Esophagus (tissue), 2 donors: ENCODE measurements around the gene STC2. TPM values are rescaled to one million over a fixed set of nuclear protein-coding genes. Genes with fewer than 3 reads are reported as not detected.

Source experiments
- H3K27ac ChIP-seq, 2 donors: one replicate each; pipeline ENCODE4 v1.5.1; 2013; ENCODE audit warnings: low read depth in 2 of 2, mild to moderate bottlenecking in 2 of 2, inconsistent platforms in 1 of 2, low read length in 1 of 2, moderate library complexity in 1 of 2
- H3K27me3 ChIP-seq, 2 donors: one replicate each; pipeline ENCODE4 v1.6.1; 2013; ENCODE audit warnings: low read length in 2 of 2, control low read depth in 1 of 2, mild to moderate bottlenecking in 1 of 2; ENCODE audit not compliant: insufficient read depth in 2 of 2, control insufficient read depth in 1 of 2
- H3K36me3 ChIP-seq, 2 donors: one replicate each; pipeline ENCODE4 v1.6.1; 2013; ENCODE audit warnings: low read length in 1 of 2; ENCODE audit not compliant: control insufficient read depth in 2 of 2, insufficient read depth in 2 of 2
- H3K4me1 ChIP-seq, 2 donors: one replicate each; pipeline ENCODE4 v1.6.1; 2013; ENCODE audit warnings: low read length in 1 of 2; ENCODE audit not compliant: control insufficient read depth in 2 of 2, insufficient read depth in 2 of 2
- H3K4me3 ChIP-seq, 2 donors: one replicate each; pipeline ENCODE4 v1.5.1; 2013; ENCODE audit warnings: low read length in 2 of 2, mild to moderate bottlenecking in 2 of 2, low read depth in 1 of 2, moderate library complexity in 1 of 2
- H3K9me3 ChIP-seq, 2 donors: one replicate each; pipeline ENCODE4 v1.6.1; 2013; ENCODE audit warnings: mild to moderate bottlenecking in 2 of 2, low read depth in 1 of 2, low read length in 1 of 2, moderate library complexity in 1 of 2; ENCODE audit not compliant: control insufficient read depth in 2 of 2, insufficient read depth in 1 of 2
- WGBS, 2 donors: extraction: QIAGEN DNeasy Blood & Tissue Kit; methylation state at CpG; one replicate each; pipeline ENCODE4 v1.1.7; 2013; 5-methylcytosine and 5-hydroxymethylcytosine counted together
- polyA plus RNA-seq, 2 donors: library from polyadenylated mRNA; stranded (reverse); fragments of 200-250 nt; gene quantifications; one replicate each; pipeline ENCODE4 v1.2.3, GENCODE V29; 2013
- donor health status: healthy with polysubstance abuse.
- donor health status: Bipolar disorder and iron deficiency.

The STC2 gene
- polyA plus RNA-seq, 2 donors = 0.35 to 1.4 TPM

- Histone ChIP-seq H3K4me3 (no peak overlapping the region), H3K27me3 (peaks cover 0 to under 1% of the 10 kb centered on the region in 2 donors), H3K4me1 (peaks cover 2 to 4% of the 10 kb centered on the region in 2 donors), H3K9me3 (no peaks in the 10 kb centered on the region), H3K36me3 (no peaks in the 10 kb centered on the region), H3K27ac (no peak overlapping the region)
- 74 to 81% methylated on average over 5 of the region's 5 CpGs for whole genome bisulfite sequencing, 2 donors
These were observed 6.3 kb downstream of the STC2 start for GRCh38 chr5:173321886-173322285.

GRCh38 chr5:173320259-173320658, 8.0 kb downstream of the STC2 start:
- WGBS, 2 donors = 56 to 58% methylated on average over 10 of the region's 10 CpGs
- Histone ChIP-seq H3K36me3 (no peaks in the 10 kb centered on the region), H3K27ac (peak overlapping the region; percentile 18 to 27), H3K27me3 (peaks cover 0 to 2% of the 10 kb centered on the region in 2 donors), H3K4me1 (peaks cover 4 to 5% of the 10 kb centered on the region in 2 donors), H3K9me3 (no peaks in the 10 kb centered on the region), H3K4me3 (no peak overlapping the region)

DNA sequence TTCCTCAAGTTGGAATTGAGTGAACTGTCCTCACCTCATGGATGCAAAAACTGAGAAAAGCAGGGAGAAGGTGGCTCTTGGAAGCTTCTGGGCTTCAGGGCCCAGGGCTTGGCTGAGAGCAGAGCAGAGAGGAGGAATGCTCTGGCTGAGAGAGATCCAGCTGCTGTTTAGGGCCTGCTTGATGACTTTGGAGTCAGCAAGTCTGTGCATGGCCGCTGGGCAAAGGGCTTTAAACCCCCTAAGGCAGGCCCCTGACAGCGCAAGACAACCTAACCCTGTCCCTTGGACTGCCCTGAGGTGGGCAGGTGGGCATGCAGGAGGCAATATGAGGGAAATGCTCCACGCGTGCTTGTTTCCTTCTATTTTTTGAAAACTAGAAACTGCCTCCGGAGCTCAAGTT, 8.6 kb downstream of the STC2 start:
- Histone ChIP-seq H3K27me3 (peaks cover 0 to 2% of the 10 kb centered on the region in 2 donors), H3K9me3 (no peaks in the 10 kb centered on the region), H3K4me1 (peaks cover 3 to 5% of the 10 kb centered on the region in 2 donors), H3K27ac (peak overlapping the region; percentile 18 to 27), H3K4me3 (no peak overlapping the region), H3K36me3 (no peaks in the 10 kb centered on the region)
- 75 to 88% methylated on average over 5 of the region's 5 CpGs for WGBS, 2 donors

DNA sequence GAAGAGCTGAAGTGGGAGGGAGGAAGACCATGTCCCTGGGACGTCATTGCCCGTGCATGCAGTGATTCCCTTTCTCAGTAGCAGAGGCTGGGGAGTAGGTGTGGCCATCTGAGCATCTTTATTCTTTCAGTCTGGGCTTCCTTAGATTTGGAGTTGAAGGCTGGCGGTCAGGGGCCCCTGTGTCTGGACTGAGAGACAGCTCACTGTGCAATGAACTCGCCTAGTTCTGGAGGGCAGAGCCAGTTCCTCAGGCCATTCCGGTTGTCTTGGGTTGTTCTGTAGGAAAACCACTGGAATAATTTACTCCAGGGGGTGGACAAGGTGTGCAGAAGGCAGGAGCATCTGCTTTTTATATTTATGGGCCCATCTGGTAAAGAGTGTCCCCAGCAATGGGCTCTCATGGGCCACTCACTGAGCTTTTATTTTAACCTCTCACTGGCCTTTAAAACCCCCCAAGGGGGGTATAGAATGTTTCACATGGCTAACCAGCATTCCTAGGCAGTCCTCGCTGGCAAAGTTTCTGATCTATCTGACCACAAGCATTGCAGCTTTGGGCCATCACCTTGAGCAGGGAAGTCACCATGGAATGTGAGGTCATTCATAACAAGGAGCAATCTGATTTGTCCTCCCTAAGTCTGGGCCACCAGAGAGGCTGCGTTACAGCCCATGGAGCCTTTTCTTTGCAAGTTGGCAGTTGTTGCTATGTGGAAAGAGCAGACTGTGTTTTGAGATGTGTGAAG, 9.2 kb downstream of the STC2 start:
- H3K4me1 ChIP-seq = peaks cover 3 to 5% of the 10 kb centered on the region in 2 donors
- no peaks in the 10 kb centered on the region for H3K36me3 ChIP-seq
- H3K4me3 ChIP-seq = no peak overlapping the region
- WGBS, 2 donors = 85 to 88% methylated on average over 7 of the region's 7 CpGs
- H3K27me3 ChIP-seq = peaks cover 0 to 2% of the 10 kb centered on the region in 2 donors
- no peak overlapping the region for H3K27ac ChIP-seq
- no peaks in the 10 kb centered on the region for H3K9me3 ChIP-seq

GRCh38 chr5:173318330-173318729, 9.9 kb downstream of the STC2 start:
- H3K4me1 ChIP-seq = peaks cover 3 to 5% of the 10 kb centered on the region in 2 donors
- no peak overlapping the region for H3K4me3 ChIP-seq
- H3K9me3 ChIP-seq = no peaks in the 10 kb centered on the region
- H3K27ac ChIP-seq = no peak overlapping the region
- WGBS, 2 donors = 96% methylated on average over 2 of the region's 2 CpGs
- peaks cover 0 to 2% of the 10 kb centered on the region in 2 donors for H3K27me3 ChIP-seq
- H3K36me3 ChIP-seq = no peaks in the 10 kb centered on the region

DNA sequence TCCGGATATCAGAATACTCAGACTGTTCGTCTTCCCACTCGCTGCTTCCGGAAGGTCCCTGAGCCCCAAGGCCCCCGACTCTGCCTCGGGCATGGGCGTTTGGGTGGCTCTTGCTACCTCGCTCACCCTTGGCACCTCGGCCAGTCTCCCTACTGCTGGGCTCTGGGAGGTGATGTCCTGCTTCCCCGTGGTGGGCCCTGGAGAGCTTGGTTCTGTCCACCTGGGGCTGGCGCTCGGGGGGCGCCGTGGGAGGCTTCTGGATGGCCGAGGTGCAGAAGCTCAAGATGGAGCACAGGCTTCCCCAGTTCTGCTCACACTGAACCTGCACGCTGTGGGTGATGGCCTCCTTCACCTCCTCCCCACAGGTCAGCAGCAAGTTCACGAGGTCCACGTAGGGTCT, 10.4 kb downstream of the STC2 start:
- Histone ChIP-seq H3K9me3 (no peaks in the 10 kb centered on the region), H3K4me3 (no peak overlapping the region), H3K27me3 (peaks cover 0 to 2% of the 10 kb centered on the region in 2 donors), H3K4me1 (peaks cover 3 to 5% of the 10 kb centered on the region in 2 donors), H3K36me3 (no peaks in the 10 kb centered on the region), H3K27ac (no peak overlapping the region)
- WGBS, 2 donors = 91 to 96% methylated on average over 18 of the region's 18 CpGs

GRCh38 chr5:173317091-173317730, 11.0 kb downstream of the STC2 start:
- no peaks in the 10 kb centered on the region for H3K9me3 ChIP-seq
- no peaks in the 10 kb centered on the region for H3K36me3 ChIP-seq
- H3K27ac ChIP-seq = no peak overlapping the region
- H3K4me3 ChIP-seq = no peak overlapping the region
- H3K4me1 ChIP-seq = peaks cover 3 to 5% of the 10 kb centered on the region in 2 donors
- WGBS, 2 donors = 87 to 90% methylated on average over 23 of the region's 23 CpGs
- H3K27me3 ChIP-seq = peaks cover 0 to 2% of the 10 kb centered on the region in 2 donors

DNA sequence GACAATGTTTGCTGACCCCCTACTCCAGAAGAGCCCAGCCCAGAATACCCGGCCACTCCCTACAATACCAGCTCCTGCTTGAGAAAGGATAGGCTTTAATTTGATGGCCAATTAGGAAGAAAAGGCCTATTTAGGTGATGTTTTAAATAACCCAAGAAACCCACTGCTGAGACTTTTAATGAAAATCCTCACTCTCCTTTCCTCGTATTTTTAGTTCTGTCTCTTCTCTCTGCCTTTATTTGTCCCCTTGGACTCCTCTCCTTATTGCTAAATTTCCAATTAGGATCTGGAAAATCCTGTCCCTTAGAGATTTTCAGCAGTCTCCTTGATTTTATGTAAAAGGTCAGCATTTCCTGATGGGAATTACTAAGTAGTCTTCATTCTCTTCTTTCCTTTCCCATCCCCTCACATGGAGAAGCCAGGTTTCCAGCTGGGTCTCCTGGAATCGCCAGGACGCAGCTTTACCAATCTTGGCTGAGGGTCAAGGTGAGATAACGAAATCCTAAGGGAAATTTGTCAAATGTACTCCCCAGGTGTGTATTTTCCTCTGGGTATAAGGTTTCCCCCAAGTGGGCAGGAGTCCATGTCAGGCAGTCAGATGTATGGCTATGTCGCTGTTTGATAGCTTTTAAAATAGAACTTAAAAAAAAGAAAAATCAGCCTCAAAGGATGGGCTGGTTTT, 11.7 kb downstream of the STC2 start:
- WGBS, 2 donors = 60 to 73% methylated on average over 6 of the region's 6 CpGs
- no peak overlapping the region for H3K4me3 ChIP-seq
- H3K9me3 ChIP-seq = no peaks in the 10 kb centered on the region
- no peaks in the 10 kb centered on the region for H3K36me3 ChIP-seq
- peak overlapping the region in 1 of 2 donors; percentile 6 for H3K27ac ChIP-seq
- peaks cover 3 to 5% of the 10 kb centered on the region in 2 donors for H3K4me1 ChIP-seq
- H3K27me3 ChIP-seq = peaks cover 0 to 2% of the 10 kb centered on the region in 2 donors

DNA sequence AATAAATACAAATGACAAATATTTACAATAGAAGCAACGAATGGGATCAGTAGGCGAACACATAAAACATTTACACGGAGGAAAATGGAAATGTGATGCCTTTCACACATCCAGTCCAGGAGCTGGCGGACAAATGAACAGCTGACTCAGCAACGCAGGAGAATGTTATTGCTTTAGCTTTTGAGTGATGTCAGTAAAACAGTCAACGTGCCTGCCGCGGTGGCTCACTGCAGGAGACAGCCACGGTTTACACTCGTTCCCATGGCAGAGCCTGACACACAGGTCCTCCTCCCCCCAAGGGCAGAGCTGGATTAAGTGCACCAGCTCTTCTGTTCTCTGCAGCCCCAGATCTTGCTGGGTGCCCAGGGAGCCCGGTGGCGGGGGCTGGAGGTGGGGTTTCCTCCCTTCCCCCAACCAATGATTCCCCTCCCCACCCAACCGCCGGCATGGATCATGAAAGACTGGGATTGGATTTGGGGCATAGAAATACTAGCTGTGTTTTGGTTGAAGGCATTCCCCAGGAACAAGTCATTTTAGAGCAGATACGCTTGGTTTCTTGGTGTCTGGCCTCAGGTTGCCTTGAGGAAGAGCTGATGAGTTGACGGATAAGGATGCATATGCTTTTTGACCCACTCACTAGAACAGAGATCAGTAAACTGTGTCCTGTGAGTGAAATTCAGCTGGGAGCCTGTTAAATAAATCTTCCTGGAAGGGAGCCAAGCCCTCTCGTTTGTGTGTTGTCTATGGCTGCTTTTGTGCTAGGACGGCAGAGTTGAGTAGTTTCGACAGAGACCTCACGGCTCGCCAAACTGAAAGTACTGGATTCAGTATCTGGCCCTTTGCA, 12.5 kb downstream of the STC2 start:
- Histone ChIP-seq H3K4me1 (peaks cover 6 to 9% of the 10 kb centered on the region in 2 donors), H3K36me3 (no peaks in the 10 kb centered on the region), H3K27me3 (peaks cover 0 to 2% of the 10 kb centered on the region in 2 donors), H3K9me3 (no peaks in the 10 kb centered on the region), H3K4me3 (no peak overlapping the region), H3K27ac (peak overlapping the region in 1 of 2 donors; percentile 6)
- 18 to 30% methylated on average over 21 of the region's 21 CpGs for WGBS, 2 donors
